NCI-H82 (cell line): Measurements from ENCODE around the gene MED9.

Experiments
- DNase-seq: peaks from one replicate; lab custom pipeline; 2025; lab: John Stamatoyannopoulos, UW

Gene MED9

GRCh38 chr17:17515934-17516930, 39.4 kb downstream of the MED9 start:
- DNase-seq: peak; percentile 85

GRCh38 chr17:17516941-17517720, 40.3 kb downstream of the MED9 start:
- peak; percentile 41 for DNase-seq

- DNase-seq: no peak
Observed at GRCh38 chr17:17518014-17518413, 41.2 kb downstream of the MED9 start.

GRCh38 chr17:17518951-17519350, 42.2 kb downstream of the MED9 start:
- no peak for DNase-seq

- DNase-seq: no peak
Observed at GRCh38 chr17:17519886-17520285, 43.1 kb downstream of the MED9 start.

- no peak for DNase-seq
Observed at GRCh38 chr17:17520599-17521232, 43.9 kb downstream of the MED9 start.

GRCh38 chr17:17523001-17523730, 46.4 kb downstream of the MED9 start:
- peak; percentile 90 for DNase-seq

- no peak for DNase-seq
Observed at GRCh38 chr17:17523731-17524490, 47.1 kb downstream of the MED9 start.

GRCh38 chr17:17525311-17525710, 48.5 kb downstream of the MED9 start:
- DNase-seq: no peak

- no peak for DNase-seq
Observed at GRCh38 chr17:17525956-17526355, 49.2 kb downstream of the MED9 start.

- no peak for DNase-seq
Observed at GRCh38 chr17:17526369-17526768, 49.6 kb downstream of the MED9 start.

GRCh38 chr17:17527534-17527933, 50.7 kb downstream of the MED9 start:
- DNase-seq: no peak

- DNase-seq: no peak
Observed at GRCh38 chr17:17527956-17528500, 51.2 kb downstream of the MED9 start.

- DNase-seq: no peak
Observed at GRCh38 chr17:17528696-17529652, 52.2 kb downstream of the MED9 start.

- DNase-seq: no peak
Observed at GRCh38 chr17:17531156-17531555, 54.4 kb downstream of the MED9 start.

GRCh38 chr17:17532991-17533390, 56.2 kb downstream of the MED9 start:
- no peak for DNase-seq

GRCh38 chr17:17533901-17534441, 57.2 kb downstream of the MED9 start:
- no peak for DNase-seq

GRCh38 chr17:17535957-17536356, 59.2 kb downstream of the MED9 start:
- no peak for DNase-seq

- DNase-seq: no peak
Observed at GRCh38 chr17:17536702-17537101, 59.9 kb downstream of the MED9 start.
